Measurements from ENCODE around the gene LDOC1. TPM values are rescaled to one million over a fixed set of nuclear protein-coding genes. Genes with fewer than 3 reads are reported as not detected.

LDOC1 gene
- total and polyA plus RNA-seq, 2 of the 8 experiments (the other 6 are each of a cell fraction or from before 2014, with no cell fraction given): 19.1 to 52.4 TPM

GRCh38 chrX:141133272-141133671 lies 43.7 kb downstream of the LDOC1 start:
- no peak overlapping the region for H4K8ac ChIP-seq (ENCODE audit: extremely low read depth, insufficient read depth, low read length)
- H3K36me3 ChIP-seq (ENCODE audit: control insufficient read depth in 2 of 4, insufficient read depth in 4 of 4, low read length in 3 of 4): no peaks in the 10 kb centered on the region
- H3K27me3 ChIP-seq (replicated peaks in 1 of 4; ENCODE audit: control insufficient read depth in 3 of 4, extremely low read depth in 1 of 4, insufficient read depth in 3 of 4, low read length in 3 of 4): no peaks in the 10 kb centered on the region
- no peak overlapping the region for H3K23ac ChIP-seq (ENCODE audit: insufficient read length)
- H3K14ac ChIP-seq (ENCODE audit: insufficient read length): no peak overlapping the region
- POLR2A ChIA-PET (ENCODE audit: partially characterized antibody): no interaction called here
- DNase-seq (ENCODE audit: low read depth in 1 of 2, low spot score in 2 of 2) (no peak), FAIRE-seq (no peak)
- H2BK12ac ChIP-seq (ENCODE audit: low read depth, low read length): no peak overlapping the region
- H3K79me2 ChIP-seq (ENCODE audit: control insufficient read depth in 1 of 2, insufficient read depth in 2 of 2, low read length in 2 of 2): no peaks in the 10 kb centered on the region
- no peaks in the 10 kb centered on the region for H3K23me2 ChIP-seq (ENCODE audit: low read depth, low read length)
- no peak overlapping the region for H2BK5ac ChIP-seq (ENCODE audit: low read depth, low read length)
- no peak overlapping the region for H2AK5ac ChIP-seq (ENCODE audit: low read depth, low read length)
- no peak overlapping the region for H3K56ac ChIP-seq (replicated peaks; ENCODE audit: insufficient read length, low read depth, low read length)
- no peak overlapping the region for H2AFZ ChIP-seq (ENCODE audit: low read length)
- no peak overlapping the region for H3K27ac ChIP-seq (ENCODE audit: low read depth, low read length)
- H3K79me1 ChIP-seq (ENCODE audit: low read depth, low read length): no peaks in the 10 kb centered on the region
- no peak overlapping the region for H3K9ac ChIP-seq (replicated peaks in 1 of 4; ENCODE audit: extremely low read depth in 1 of 4, low read depth in 3 of 4, low read length in 3 of 4)
- H4K91ac ChIP-seq (replicated peaks; ENCODE audit: insufficient read length, low read length): no peak overlapping the region
- no peak overlapping the region for H2BK15ac ChIP-seq (ENCODE audit: low read length)
- no peak overlapping the region for H3K4me2 ChIP-seq (ENCODE audit: insufficient read depth in 1 of 2, low read depth in 2 of 2, low read length in 2 of 2)
- H3K4me3 ChIP-seq (ENCODE audit: extremely low read depth in 1 of 4, insufficient read depth in 2 of 4, low read depth in 3 of 4, low read length in 4 of 4): no peak overlapping the region
- no peak overlapping the region for H2BK120ac ChIP-seq (replicated peaks; ENCODE audit: low read depth, low read length)
- H3K18ac ChIP-seq (ENCODE audit: extremely low read depth, low read length): no peak overlapping the region
- H2BK20ac ChIP-seq (ENCODE audit: low read length): no peak overlapping the region
- no peaks in the 10 kb centered on the region for H3K9me3 ChIP-seq (ENCODE audit: insufficient read depth in 2 of 2, low read depth in 1 of 2, low read length in 1 of 2)
- H4K5ac ChIP-seq (ENCODE audit: insufficient read length, low read depth, low read length): no peak overlapping the region
- H4K20me1 ChIP-seq (replicated peaks in 1 of 2; ENCODE audit: control insufficient read depth in 1 of 2, insufficient read depth in 2 of 2, low read length in 2 of 2): no peaks in the 10 kb centered on the region
- CTCF ChIA-PET (ENCODE audit: partially characterized antibody): no interaction called here
- 79% methylated on average over 8 of the region's 8 CpGs; no CpG with 5 or more reads in 1 of the 2 experiments for WGBS, 2 experiments (ENCODE audit: extremely low coverage in 1 of 2, insufficient coverage in 1 of 2, insufficient read length in 1 of 2, insufficient replicate concordance in 2 of 2, low coverage in 1 of 2, low lambda C conversion rate in 2 of 2, missing lambda C conversion rate in 1 of 2)
- H3K4me1 ChIP-seq (replicated peaks in 1 of 4; ENCODE audit: control insufficient read depth in 3 of 4, insufficient read depth in 4 of 4, low read length in 3 of 4): no peaks in the 10 kb centered on the region
- no peak overlapping the region for H3K4ac ChIP-seq (replicated peaks; ENCODE audit: insufficient read length, low read depth, low read length)
- no peak for TF ChIP-seq ATF3 (IDR thresholded peaks at IDR 0.05; ENCODE audit: insufficient read depth, low read depth, low read length)
- TF ChIP-seq SRF (IDR thresholded peaks at IDR 0.05; ENCODE audit: low read depth, low read length): no peak
- no peak for TF ChIP-seq USF2 (IDR thresholded peaks at IDR 0.05; ENCODE audit: low read length)
- no peak for TF ChIP-seq KDM5A (IDR thresholded peaks at IDR 0.05; ENCODE audit: low read length)
- no peak for TF ChIP-seq RXRA (IDR thresholded peaks at IDR 0.05; ENCODE audit: insufficient read depth, low read depth, low read length)
- TF ChIP-seq CHD1 (IDR thresholded peaks at IDR 0.05; ENCODE audit: low read depth, low read length): no peak
- TF ChIP-seq KDM1A (IDR thresholded peaks at IDR 0.05; ENCODE audit: borderline replicate concordance, low read length): no peak
- no peak for TF ChIP-seq EGR1 (IDR thresholded peaks at IDR 0.05; ENCODE audit: borderline replicate concordance, low read depth, low read length)
- TF ChIP-seq SP1 (IDR thresholded peaks at IDR 0.05; ENCODE audit: low read depth, low read length): no peak
- no peak for TF ChIP-seq E2F6 (IDR thresholded peaks at IDR 0.05)
- TF ChIP-seq PHF8 (conservative IDR thresholded peaks at IDR 0.05; ENCODE audit: low read depth, low read length): no peak
- TF ChIP-seq FOSL1 (IDR thresholded peaks at IDR 0.05; ENCODE audit: insufficient read depth, low read depth, low read length): no peak
- TF ChIP-seq ASH2L (IDR thresholded peaks at IDR 0.05; ENCODE audit: low read length): no peak

Data from H1 (cell line).